Mesendoderm (in vitro differentiated cells): ENCODE results near the gene PSAT1.

Source experiments
- DNase-seq: peaks from one replicate; pipeline ENCODE4 v3.0.0; 2013
- H2AK5ac ChIP-seq: 2 replicates; pipeline ENCODE4 v1.6.1; 2013; ENCODE audit warnings: low read length, inconsistent platforms
- H2BK120ac ChIP-seq: 2 replicates; pipeline ENCODE4 v1.6.1; 2013; ENCODE audit warnings: low read depth, mild to moderate bottlenecking, low read length, moderate library complexity, mixed read lengths
- H2BK15ac ChIP-seq: replicated peaks from 2 replicates; pipeline ENCODE4 v1.6.1; 2013; ENCODE audit warnings: low read depth, mild to moderate bottlenecking, moderate library complexity
- H2BK5ac ChIP-seq: 2 replicates; pipeline ENCODE4 v1.6.1; 2013; ENCODE audit warnings: low read length, inconsistent platforms
- H3K18ac ChIP-seq: 2 replicates; pipeline ENCODE4 v1.6.1; 2013; ENCODE audit warnings: mild to moderate bottlenecking, low read length, mixed read lengths
- H3K23ac ChIP-seq: one replicate; pipeline ENCODE4 v1.6.1; 2013; ENCODE audit warnings: low read length
- H3K27ac ChIP-seq: 2 replicates; pipeline ENCODE4 v1.5.1; 2013; ENCODE audit warnings: low read depth, mild to moderate bottlenecking, inconsistent platforms, low read length, moderate library complexity
- H3K27me3 ChIP-seq: 2 replicates; pipeline ENCODE4 v1.6.1; 2013; ENCODE audit warnings: low read length, control low read depth, mild to moderate bottlenecking, inconsistent platforms; ENCODE audit not compliant: insufficient read depth, poor library complexity
- H3K36me3 ChIP-seq: 2 replicates; pipeline ENCODE4 v1.6.1; 2013; ENCODE audit warnings: low read length, inconsistent platforms; ENCODE audit not compliant: control insufficient read depth, insufficient read depth
- H3K4ac ChIP-seq: one replicate; pipeline ENCODE4 v1.6.1; 2013; ENCODE audit warnings: low read depth, mild to moderate bottlenecking, low read length, moderate library complexity
- H3K4me1 ChIP-seq: 2 replicates; pipeline ENCODE4 v1.6.1; 2013; ENCODE audit warnings: low read depth, low read length, inconsistent platforms; ENCODE audit not compliant: control insufficient read depth
- H3K4me2 ChIP-seq: 2 replicates; pipeline ENCODE4 v1.6.1; 2013; ENCODE audit warnings: low read length
- H3K4me3 ChIP-seq: 2 replicates; pipeline ENCODE4 v1.5.1; 2013; ENCODE audit warnings: mild to moderate bottlenecking, low read length
- H3K56ac ChIP-seq: one replicate; pipeline ENCODE4 v1.6.1; 2013; ENCODE audit warnings: low read length
- H3K79me1 ChIP-seq: 2 replicates; pipeline ENCODE4 v1.6.1; 2013; ENCODE audit warnings: low read length, inconsistent platforms
- H3K79me2 ChIP-seq: 2 replicates; pipeline ENCODE4 v1.6.1; 2013; ENCODE audit warnings: mild to moderate bottlenecking, low read length; ENCODE audit not compliant: control insufficient read depth, insufficient read depth
- H3K9ac ChIP-seq: 2 replicates; pipeline ENCODE4 v1.6.1; 2013; ENCODE audit warnings: low read length, inconsistent platforms
- H4K5ac ChIP-seq: one replicate; pipeline ENCODE4 v1.6.1; 2013; ENCODE audit warnings: low read length
- H4K8ac ChIP-seq: one replicate; pipeline ENCODE4 v1.6.1; 2013; ENCODE audit warnings: low read depth, mild to moderate bottlenecking, control low read depth, low read length, moderate library complexity
- WGBS: extraction: QIAGEN DNeasy Blood & Tissue Kit; methylation state at CpG from one replicate; pipeline ENCODE4 v1.1.7; 2013; ENCODE audit warnings: low lambda C conversion rate, missing lambda C conversion rate; ENCODE audit not compliant: insufficient coverage; ENCODE audit errors: extremely low coverage; 5-methylcytosine and 5-hydroxymethylcytosine counted together

Gene PSAT1

DNA sequence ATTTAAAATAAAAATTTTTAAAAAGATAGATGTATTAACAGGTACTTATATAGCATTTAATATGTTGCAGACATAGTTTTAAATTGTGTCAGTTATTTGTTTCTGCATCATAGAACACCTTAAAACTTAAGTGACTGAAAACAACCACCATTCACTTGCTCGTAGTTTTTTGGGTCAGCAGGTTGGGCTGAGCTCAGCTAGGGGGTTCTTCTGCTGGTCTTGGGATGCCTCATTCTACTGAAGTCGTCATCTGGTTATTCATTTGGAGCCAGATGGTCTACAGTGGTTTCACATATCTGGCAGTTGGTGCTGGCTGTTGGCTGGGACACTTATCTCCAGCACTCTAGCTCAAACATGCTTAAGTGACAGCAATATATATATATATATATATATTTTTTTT, 29.6 kb downstream of the PSAT1 start:
- WGBS = no CpG with 5 or more reads among the region's 2 CpGs
- H4K8ac ChIP-seq = no peak overlapping the region
- peaks cover 8% of the 10 kb centered on the region for H3K79me2 ChIP-seq
- H2BK15ac ChIP-seq = no peak overlapping the region
- H3K36me3 ChIP-seq = peaks cover 23% of the 10 kb centered on the region
- no peak overlapping the region for H3K23ac ChIP-seq
- H3K4me2 ChIP-seq = no peak overlapping the region
- H2BK120ac ChIP-seq = no peak overlapping the region
- H3K79me1 ChIP-seq = peaks cover 17% of the 10 kb centered on the region
- no peak overlapping the region for H3K27ac ChIP-seq
- no peak overlapping the region for H2BK5ac ChIP-seq
- no peak overlapping the region for H3K9ac ChIP-seq
- no peak overlapping the region for H3K18ac ChIP-seq
- no peak for DNase-seq
- no peaks in the 10 kb centered on the region for H3K4me1 ChIP-seq
- H4K5ac ChIP-seq = no peak overlapping the region
- no peak overlapping the region for H3K4me3 ChIP-seq
- H2AK5ac ChIP-seq = no peak overlapping the region
- H3K56ac ChIP-seq = no peak overlapping the region
- H3K27me3 ChIP-seq = no peaks in the 10 kb centered on the region
- H3K4ac ChIP-seq = no peak overlapping the region

DNA sequence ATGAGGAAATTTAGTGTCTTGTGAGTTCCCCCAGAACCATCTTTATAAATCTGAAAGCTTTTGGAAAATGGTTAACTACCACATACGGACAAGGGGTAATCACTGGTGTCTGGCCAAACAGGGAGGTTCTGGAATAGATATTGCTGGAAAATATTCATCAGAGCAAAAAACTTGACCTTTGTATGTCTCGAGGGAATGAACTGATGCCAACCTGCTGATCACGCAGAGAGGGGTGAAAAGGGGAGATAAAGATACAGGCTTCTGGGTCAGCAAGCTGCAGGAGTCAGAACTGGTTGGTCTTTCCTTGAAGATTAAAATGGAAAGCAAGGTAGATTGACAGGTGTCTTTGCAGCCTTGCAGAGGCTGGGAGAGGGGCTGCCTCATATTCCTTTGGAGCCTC, 35.5 kb downstream of the PSAT1 start:
- no peak overlapping the region for H4K8ac ChIP-seq
- H3K56ac ChIP-seq = no peak overlapping the region
- no peaks in the 10 kb centered on the region for H3K27me3 ChIP-seq
- no peak overlapping the region for H2BK120ac ChIP-seq
- H3K79me1 ChIP-seq = peaks cover 2% of the 10 kb centered on the region
- H3K9ac ChIP-seq = no peak overlapping the region
- no peak overlapping the region for H3K4me3 ChIP-seq
- H3K4me2 ChIP-seq = no peak overlapping the region
- WGBS = no CpG with 5 or more reads among the region's 3 CpGs
- no peak overlapping the region for H3K27ac ChIP-seq
- no peak overlapping the region for H2BK5ac ChIP-seq
- no peak for DNase-seq
- no peak overlapping the region for H2AK5ac ChIP-seq
- no peak overlapping the region for H3K23ac ChIP-seq
- no peaks in the 10 kb centered on the region for H3K79me2 ChIP-seq
- no peak overlapping the region for H2BK15ac ChIP-seq
- H3K18ac ChIP-seq = no peak overlapping the region
- H3K36me3 ChIP-seq = peaks cover 9% of the 10 kb centered on the region
- no peak overlapping the region for H3K4ac ChIP-seq
- no peaks in the 10 kb centered on the region for H3K4me1 ChIP-seq
- H4K5ac ChIP-seq = no peak overlapping the region

DNA sequence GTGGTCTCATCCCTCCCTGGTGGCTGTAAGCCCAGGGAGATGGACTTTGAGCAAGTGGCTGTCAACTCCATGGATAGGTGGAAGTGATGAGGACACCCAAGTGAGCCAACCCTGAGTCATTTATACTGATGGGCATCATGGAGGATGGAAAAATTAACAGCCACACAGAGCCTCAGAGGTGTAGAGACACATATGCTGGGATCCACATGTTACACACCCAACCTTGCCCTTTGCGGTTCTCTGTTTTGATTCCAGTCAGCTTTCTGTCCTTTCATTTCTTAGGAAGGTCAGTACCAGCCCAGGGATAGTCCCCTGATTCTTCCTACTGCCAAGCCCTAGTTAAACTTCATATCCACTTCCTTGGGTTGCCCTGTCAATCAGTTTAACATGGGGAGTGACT, 51.9 kb downstream of the PSAT1 start:
- H3K79me1 ChIP-seq = no peaks in the 10 kb centered on the region
- H2BK15ac ChIP-seq = no peak overlapping the region
- no peak overlapping the region for H3K23ac ChIP-seq
- no peak overlapping the region for H3K4ac ChIP-seq
- H3K27ac ChIP-seq = no peak overlapping the region
- H3K27me3 ChIP-seq = no peaks in the 10 kb centered on the region
- H3K79me2 ChIP-seq = no peaks in the 10 kb centered on the region
- H2BK5ac ChIP-seq = no peak overlapping the region
- no peak overlapping the region for H2BK120ac ChIP-seq
- no peak overlapping the region for H3K18ac ChIP-seq
- H4K8ac ChIP-seq = no peak overlapping the region
- DNase-seq = no peak
- H3K4me3 ChIP-seq = no peak overlapping the region
- no peaks in the 10 kb centered on the region for H3K36me3 ChIP-seq
- no peak overlapping the region for H3K56ac ChIP-seq
- H4K5ac ChIP-seq = no peak overlapping the region
- H3K9ac ChIP-seq = no peak overlapping the region
- no CpG with 5 or more reads among the region's 1 CpG for WGBS
- no peaks in the 10 kb centered on the region for H3K4me1 ChIP-seq
- no peak overlapping the region for H3K4me2 ChIP-seq
- no peak overlapping the region for H2AK5ac ChIP-seq

- H3K27ac ChIP-seq = no peak overlapping the region
- no peaks in the 10 kb centered on the region for H3K79me1 ChIP-seq
- no peak overlapping the region for H4K8ac ChIP-seq
- H3K4ac ChIP-seq = no peak overlapping the region
- H3K18ac ChIP-seq = no peak overlapping the region
- DNase-seq = no peak
- no peaks in the 10 kb centered on the region for H3K79me2 ChIP-seq
- no peak overlapping the region for H2BK120ac ChIP-seq
- H2BK15ac ChIP-seq = no peak overlapping the region
- H3K27me3 ChIP-seq = no peaks in the 10 kb centered on the region
- no CpG with 5 or more reads among the region's 2 CpGs for WGBS
- no peaks in the 10 kb centered on the region for H3K36me3 ChIP-seq
- H4K5ac ChIP-seq = no peak overlapping the region
- H3K4me1 ChIP-seq = no peaks in the 10 kb centered on the region
- H3K9ac ChIP-seq = no peak overlapping the region
- no peak overlapping the region for H2BK5ac ChIP-seq
- no peak overlapping the region for H3K4me2 ChIP-seq
- no peak overlapping the region for H2AK5ac ChIP-seq
- no peak overlapping the region for H3K23ac ChIP-seq
- H3K4me3 ChIP-seq = no peak overlapping the region
- no peak overlapping the region for H3K56ac ChIP-seq
Observed at GRCh38 chr9:78351816-78352215, 54.9 kb downstream of the PSAT1 start.

GRCh38 chr9:78354324-78354973, 57.5 kb downstream of the PSAT1 start:
- Histone ChIP-seq H2BK120ac (no peak overlapping the region), H4K5ac (no peak overlapping the region), H3K79me1 (no peaks in the 10 kb centered on the region), H3K36me3 (no peaks in the 10 kb centered on the region), H2BK15ac (no peak overlapping the region), H3K18ac (no peak overlapping the region), H3K23ac (no peak overlapping the region), H3K56ac (no peak overlapping the region), H3K79me2 (no peaks in the 10 kb centered on the region), H4K8ac (no peak overlapping the region), H3K4me1 (no peaks in the 10 kb centered on the region), H3K27me3 (no peaks in the 10 kb centered on the region), H3K4me2 (no peak overlapping the region), H2BK5ac (no peak overlapping the region), H3K27ac (no peak overlapping the region), H3K9ac (no peak overlapping the region), H3K4me3 (no peak overlapping the region), H3K4ac (no peak overlapping the region), H2AK5ac (no peak overlapping the region)
- no peak for DNase-seq

- no peaks in the 10 kb centered on the region for H3K79me2 ChIP-seq
- no peaks in the 10 kb centered on the region for H3K4me1 ChIP-seq
- no peaks in the 10 kb centered on the region for H3K27me3 ChIP-seq
- no CpG with 5 or more reads among the region's 3 CpGs for WGBS
- H2BK120ac ChIP-seq = no peak overlapping the region
- H3K18ac ChIP-seq = no peak overlapping the region
- no peak overlapping the region for H3K9ac ChIP-seq
- no peak overlapping the region for H3K4me2 ChIP-seq
- no peak overlapping the region for H3K56ac ChIP-seq
- no peak overlapping the region for H3K4me3 ChIP-seq
- H2BK15ac ChIP-seq = no peak overlapping the region
- H3K36me3 ChIP-seq = no peaks in the 10 kb centered on the region
- no peak overlapping the region for H4K8ac ChIP-seq
- H3K4ac ChIP-seq = no peak overlapping the region
- no peak overlapping the region for H2AK5ac ChIP-seq
- H3K23ac ChIP-seq = no peak overlapping the region
- H3K79me1 ChIP-seq = no peaks in the 10 kb centered on the region
- H2BK5ac ChIP-seq = no peak overlapping the region
- DNase-seq = no peak
- H3K27ac ChIP-seq = no peak overlapping the region
- H4K5ac ChIP-seq = no peak overlapping the region
Observed at GRCh38 chr9:78354989-78355388, 58.1 kb downstream of the PSAT1 start.
